ENCODE measurements around the gene RAB28.
"Not testable (repeated sequence)": the region's sequence is repeated elsewhere in the genome, so short reads cannot be mapped to it uniquely, and the experiment has no call there.

Gene RAB28

GRCh38 chr4:13445841-13446790 lies 38.0 kb downstream of the RAB28 start:
- DNase-seq (ENCODE audit: low spot score) = no peak

GRCh38 chr4:13441506-13441905 lies 42.6 kb downstream of the RAB28 start:
- no peak for DNase-seq (ENCODE audit: low spot score)

GRCh38 chr4:13436962-13437361 lies 47.2 kb downstream of the RAB28 start:
- no peak for DNase-seq (ENCODE audit: low spot score)

GRCh38 chr4:13432453-13432852 lies 51.7 kb downstream of the RAB28 start:
- DNase-seq (ENCODE audit: low spot score) = no peak

- DNase-seq (ENCODE audit: low spot score) = no peak
Observed at GRCh38 chr4:13430834-13431568, 53.1 kb downstream of the RAB28 start.

- no peak for DNase-seq (ENCODE audit: low spot score)
Observed at GRCh38 chr4:13427599-13428325, 56.4 kb downstream of the RAB28 start.

GRCh38 chr4:13415068-13415785 lies 68.9 kb downstream of the RAB28 start:
- DNase-seq (ENCODE audit: low spot score) = no peak

- no peak for DNase-seq (ENCODE audit: low spot score)
Observed at GRCh38 chr4:13413729-13414437, 70.3 kb downstream of the RAB28 start.

- no peak for DNase-seq (ENCODE audit: low spot score)
Observed at GRCh38 chr4:13411942-13412341, 72.2 kb downstream of the RAB28 start.

GRCh38 chr4:13409324-13409723 lies 74.8 kb downstream of the RAB28 start:
- DNase-seq (ENCODE audit: low spot score) = no peak

- not testable (repeated sequence) for DNase-seq (ENCODE audit: low spot score)
Observed at GRCh38 chr4:13406156-13406555, 78.0 kb downstream of the RAB28 start.

GRCh38 chr4:13403833-13404232 lies 80.3 kb downstream of the RAB28 start:
- DNase-seq (ENCODE audit: low spot score) = no peak

- DNase-seq (ENCODE audit: low spot score) = no peak
Observed at GRCh38 chr4:13403326-13403725, 80.8 kb downstream of the RAB28 start.

- no peak for DNase-seq (ENCODE audit: low spot score)
Observed at GRCh38 chr4:13399257-13399656, 84.9 kb downstream of the RAB28 start.

- DNase-seq (ENCODE audit: low spot score) = no peak
Observed at GRCh38 chr4:13396161-13396560, 88.0 kb downstream of the RAB28 start.

- DNase-seq (ENCODE audit: low spot score) = not testable (repeated sequence)
Observed at GRCh38 chr4:13389901-13390300, 94.2 kb downstream of the RAB28 start.

- no peak for DNase-seq (ENCODE audit: low spot score)
Observed at GRCh38 chr4:13386405-13387107, 97.6 kb downstream of the RAB28 start.

GRCh38 chr4:13384055-13384454 lies 100.1 kb downstream of the RAB28 start:
- DNase-seq (ENCODE audit: low spot score) = no peak

- no peak for DNase-seq (ENCODE audit: low spot score)
Observed at GRCh38 chr4:13378973-13379759, 105.0 kb downstream of the RAB28 start.

GRCh38 chr4:13371048-13371447 lies 113.1 kb downstream of the RAB28 start:
- no peak for DNase-seq (ENCODE audit: low spot score)

Measured in CD4-positive, alpha-beta T cell treated with Interleukin-15 for 4 hours (primary cell).